ENCODE data around the gene KCNJ3. TPM values are rescaled to one million over a fixed set of nuclear protein-coding genes. Genes with fewer than 3 reads are reported as not detected.
"Not testable (repeated sequence)": the region's sequence is repeated elsewhere in the genome, so short reads cannot be mapped to it uniquely, and the experiment has no call there.

Gene KCNJ3
- total RNA-seq, 2 experiments from 2014 or later, result not detected

DNA sequence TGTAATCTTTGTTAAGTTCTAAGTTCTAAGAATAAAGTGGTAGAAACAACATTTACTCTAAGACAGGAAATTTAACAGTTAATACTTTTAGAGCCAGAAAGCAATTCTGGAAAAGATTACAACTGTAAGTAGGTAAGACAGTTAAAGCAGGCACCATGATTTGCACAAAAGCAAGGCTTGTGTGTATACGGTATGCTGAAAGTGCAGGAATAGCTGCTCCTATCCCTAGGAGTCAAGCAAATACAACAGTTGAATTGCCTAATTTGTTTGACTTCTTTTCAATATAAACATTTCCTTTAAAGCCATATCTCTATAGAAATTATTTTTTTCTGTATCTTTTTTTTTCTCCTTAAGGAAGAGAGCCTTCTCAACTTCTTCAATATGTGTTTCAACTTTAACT is 116.4 kb downstream of the KCNJ3 start:
- DNase-seq, result no peak

GRCh38 chr2:154825358-154825757 is 126.9 kb downstream of the KCNJ3 start:
- DNase-seq, result no peak
- no peak overlapping the region for H3K27ac Mint-ChIP-seq
- no peaks in the 10 kb centered on the region for H3K27me3 Mint-ChIP-seq
- CTCF ChIA-PET, result no interaction called here
- H3K4me1 Mint-ChIP-seq (ENCODE audit: low read depth), result no peaks in the 10 kb centered on the region
- no peaks in the 10 kb centered on the region for H3K36me3 Mint-ChIP-seq
- intact Hi-C loops (cut with micrococcal nuclease), result no loop called here
- no peak overlapping the region for H3K4me3 Mint-ChIP-seq
- peaks cover 2% of the 10 kb centered on the region for H3K9me3 Mint-ChIP-seq
- POLR2A ChIA-PET, result no interaction called here

More for the DNA sequence above, 116.4 kb downstream of the KCNJ3 start:
- intact Hi-C loops (cut with micrococcal nuclease), result no loop called here
- CTCF ChIA-PET, result no interaction called here
- Mint-ChIP-seq H3K36me3 (no peaks in the 10 kb centered on the region), H3K4me3 (no peak overlapping the region), H3K4me1 (ENCODE audit: low read depth) (no peaks in the 10 kb centered on the region), H3K27ac (no peak overlapping the region), H3K9me3 (no peaks in the 10 kb centered on the region), H3K27me3 (no peaks in the 10 kb centered on the region)
- POLR2A ChIA-PET, result no interaction called here

DNA sequence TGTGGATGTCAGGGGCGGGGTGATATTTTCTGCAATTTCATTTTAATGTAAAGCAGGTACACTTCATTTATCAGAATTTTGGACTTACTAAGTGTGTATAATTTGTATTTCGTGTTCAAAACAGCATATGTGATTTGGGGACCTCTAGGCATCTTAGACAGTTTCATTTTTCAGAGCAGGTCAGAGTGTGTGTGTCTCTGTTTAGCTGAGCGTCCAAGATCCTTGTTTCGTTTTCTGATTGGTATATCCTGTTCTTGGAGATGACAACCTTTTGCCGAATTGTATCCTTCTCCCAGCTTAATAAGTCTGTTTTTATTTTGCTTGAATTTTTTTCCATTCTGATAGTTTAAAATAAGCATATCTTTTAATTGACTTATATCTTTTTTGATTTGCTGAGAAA is 128.3 kb downstream of the KCNJ3 start:
- no peak for DNase-seq
- Mint-ChIP-seq H3K9me3 (peaks cover 4% of the 10 kb centered on the region), H3K27me3 (no peaks in the 10 kb centered on the region), H3K36me3 (no peaks in the 10 kb centered on the region), H3K4me1 (ENCODE audit: low read depth) (no peaks in the 10 kb centered on the region), H3K27ac (no peak overlapping the region), H3K4me3 (no peak overlapping the region)
- POLR2A ChIA-PET, result no interaction called here
- intact Hi-C loops (cut with micrococcal nuclease), result no loop called here
- CTCF ChIA-PET, result no interaction called here

DNA sequence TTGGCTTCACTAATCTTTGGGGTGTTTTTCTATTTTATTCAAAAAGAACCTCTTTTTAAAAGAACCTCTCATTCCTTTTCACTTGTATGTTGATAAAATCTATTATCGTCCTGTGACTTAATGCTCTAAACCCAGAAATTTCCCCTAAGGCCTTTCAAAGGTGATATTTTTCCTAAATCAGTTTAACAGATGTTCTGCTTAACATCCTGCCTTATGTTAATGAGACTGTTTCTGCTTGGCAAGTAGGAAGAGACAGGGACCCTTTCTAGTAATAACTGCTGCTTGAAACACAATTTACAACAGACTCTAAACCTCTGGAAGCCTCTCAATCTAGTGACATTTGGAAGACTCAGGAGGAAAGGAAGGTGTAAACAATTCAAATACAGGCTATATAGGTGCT is 128.8 kb downstream of the KCNJ3 start:
- DNase-seq, result no peak
- Mint-ChIP-seq H3K4me3 (no peak overlapping the region), H3K4me1 (ENCODE audit: low read depth) (no peaks in the 10 kb centered on the region), H3K27me3 (no peaks in the 10 kb centered on the region), H3K9me3 (peaks cover 4% of the 10 kb centered on the region), H3K27ac (no peak overlapping the region), H3K36me3 (no peaks in the 10 kb centered on the region)
- POLR2A ChIA-PET, result no interaction called here
- intact Hi-C loops (cut with micrococcal nuclease), result no loop called here
- CTCF ChIA-PET, result no interaction called here

- ChIA-PET CTCF (no interaction called here), POLR2A (no interaction called here)
- Mint-ChIP-seq H3K27me3 (no peaks in the 10 kb centered on the region), H3K27ac (no peak overlapping the region), H3K4me3 (no peak overlapping the region), H3K36me3 (no peaks in the 10 kb centered on the region), H3K4me1 (ENCODE audit: low read depth) (no peaks in the 10 kb centered on the region), H3K9me3 (peaks cover 4% of the 10 kb centered on the region)
- intact Hi-C loops (cut with micrococcal nuclease), result no loop called here
- DNase-seq, result no peak
These were observed 134.2 kb downstream of the KCNJ3 start for GRCh38 chr2:154832711-154833110.

DNA sequence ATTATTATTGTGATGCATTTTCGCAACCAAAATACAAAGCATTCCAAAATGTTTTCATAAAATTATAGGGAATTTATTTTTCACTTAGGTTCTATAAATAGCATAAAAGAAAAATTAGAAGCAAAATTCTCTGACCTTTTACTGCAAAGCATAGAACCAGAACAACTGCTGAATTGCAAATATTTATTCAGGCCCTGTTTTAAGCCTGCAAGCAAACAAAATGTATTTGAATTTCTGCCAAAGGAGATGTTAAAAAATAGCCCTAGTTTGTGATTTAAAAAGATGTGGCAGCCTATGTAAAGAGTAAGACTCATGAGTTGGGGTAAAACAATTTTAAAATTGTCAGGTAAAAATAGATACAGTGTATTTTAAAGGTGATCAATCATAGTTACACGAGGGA is 138.1 kb downstream of the KCNJ3 start:
- Mint-ChIP-seq H3K9me3 (peaks cover 11% of the 10 kb centered on the region), H3K27me3 (no peaks in the 10 kb centered on the region), H3K4me3 (no peak overlapping the region), H3K27ac (no peak overlapping the region), H3K36me3 (no peaks in the 10 kb centered on the region), H3K4me1 (ENCODE audit: low read depth) (no peaks in the 10 kb centered on the region)
- intact Hi-C loops (cut with micrococcal nuclease), result no loop called here
- DNase-seq, result no peak
- POLR2A ChIA-PET, result no interaction called here
- CTCF ChIA-PET, result no interaction called here

GRCh38 chr2:154837035-154837434 is 138.5 kb downstream of the KCNJ3 start:
- Mint-ChIP-seq H3K4me1 (ENCODE audit: low read depth) (no peaks in the 10 kb centered on the region), H3K27me3 (no peaks in the 10 kb centered on the region), H3K36me3 (no peaks in the 10 kb centered on the region), H3K27ac (no peak overlapping the region), H3K4me3 (no peak overlapping the region), H3K9me3 (peaks cover 15% of the 10 kb centered on the region)
- ChIA-PET CTCF (no interaction called here), POLR2A (no interaction called here)
- no peak for DNase-seq
- intact Hi-C loops (cut with micrococcal nuclease), result no loop called here

DNA sequence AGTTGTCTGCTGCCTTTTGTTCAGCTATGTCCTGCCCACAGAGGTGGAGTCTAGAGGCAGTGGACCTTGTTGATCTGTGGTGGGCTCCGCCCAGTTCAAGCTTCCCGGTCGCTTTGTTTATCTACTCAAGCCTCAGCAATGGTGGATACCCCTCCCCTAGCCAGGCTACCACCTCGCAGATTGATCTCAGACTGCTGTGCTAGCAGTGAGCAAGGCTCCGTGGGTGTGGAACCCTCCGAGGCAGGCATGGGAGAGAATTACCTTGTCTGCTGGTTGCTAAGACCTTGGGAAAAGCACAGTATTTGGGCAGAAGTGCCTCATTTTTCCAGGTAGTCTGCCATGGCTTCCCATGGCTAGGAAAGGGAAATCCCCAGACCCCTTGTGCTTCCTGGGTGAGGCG is 146.0 kb downstream of the KCNJ3 start:
- Mint-ChIP-seq H3K4me3 (no peak overlapping the region), H3K27me3 (no peaks in the 10 kb centered on the region), H3K27ac (no peak overlapping the region), H3K36me3 (no peaks in the 10 kb centered on the region), H3K4me1 (ENCODE audit: low read depth) (no peaks in the 10 kb centered on the region), H3K9me3 (peaks cover 17% of the 10 kb centered on the region)
- no peak for DNase-seq
- intact Hi-C loops (cut with micrococcal nuclease), result no loop called here
- ChIA-PET POLR2A (no interaction called here), CTCF (no interaction called here)

- intact Hi-C loops (cut with micrococcal nuclease), result no loop called here
- no peak for DNase-seq
- ChIA-PET POLR2A (no interaction called here), CTCF (no interaction called here)
- Mint-ChIP-seq H3K4me3 (no peak overlapping the region), H3K27ac (no peak overlapping the region), H3K27me3 (no peaks in the 10 kb centered on the region), H3K36me3 (no peaks in the 10 kb centered on the region), H3K4me1 (ENCODE audit: low read depth) (no peaks in the 10 kb centered on the region), H3K9me3 (peaks cover 6% of the 10 kb centered on the region)
These were observed 148.3 kb downstream of the KCNJ3 start for GRCh38 chr2:154846842-154847241.

DNA sequence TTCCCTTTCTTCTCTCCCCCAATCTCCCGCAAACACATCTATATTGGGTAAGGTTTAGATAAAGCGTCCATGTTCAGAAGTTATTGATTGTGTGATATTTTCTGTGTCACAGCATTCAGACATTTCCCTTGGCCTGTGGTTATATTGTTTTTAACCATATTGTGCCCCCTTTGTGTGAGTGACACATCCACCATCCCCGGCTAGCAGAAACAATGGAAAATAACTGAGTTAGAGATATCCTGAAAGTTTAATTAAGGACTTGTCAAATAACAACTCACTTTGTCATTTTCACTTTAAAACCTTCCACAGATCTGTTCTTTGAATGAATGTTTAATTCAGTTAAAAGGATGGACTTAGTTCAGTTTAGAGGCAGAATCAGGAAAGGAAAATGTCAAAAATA is 151.0 kb downstream of the KCNJ3 start:
- no peak for DNase-seq
- Mint-ChIP-seq H3K9me3 (no peaks in the 10 kb centered on the region), H3K4me3 (no peak overlapping the region), H3K27ac (no peak overlapping the region), H3K27me3 (no peaks in the 10 kb centered on the region), H3K36me3 (no peaks in the 10 kb centered on the region), H3K4me1 (ENCODE audit: low read depth) (no peaks in the 10 kb centered on the region)
- intact Hi-C loops (cut with micrococcal nuclease), result no loop called here
- POLR2A ChIA-PET, result no interaction called here
- CTCF ChIA-PET, result no interaction called here

DNA sequence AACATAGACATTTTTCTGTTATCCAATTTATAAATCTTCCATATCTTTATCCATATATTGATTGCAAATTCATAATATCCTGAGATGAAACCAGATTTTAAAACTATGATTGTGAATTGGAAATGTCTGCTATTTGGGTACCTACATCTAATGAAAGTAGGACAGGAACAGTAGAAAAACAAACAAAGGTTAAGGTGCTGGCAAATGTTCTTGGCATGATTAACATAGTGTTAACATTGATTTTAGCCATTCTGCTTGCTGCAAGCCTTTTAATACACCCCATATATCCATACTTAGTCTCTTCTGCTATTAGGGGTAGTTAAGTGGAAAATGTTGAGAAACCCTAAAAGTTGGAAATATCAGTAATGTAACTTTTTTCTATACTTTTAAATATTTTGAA is 152.0 kb downstream of the KCNJ3 start:
- ChIA-PET POLR2A (no interaction called here), CTCF (no interaction called here)
- Mint-ChIP-seq H3K36me3 (no peaks in the 10 kb centered on the region), H3K9me3 (no peaks in the 10 kb centered on the region), H3K27me3 (no peaks in the 10 kb centered on the region), H3K27ac (no peak overlapping the region), H3K4me1 (ENCODE audit: low read depth) (no peaks in the 10 kb centered on the region), H3K4me3 (no peak overlapping the region)
- intact Hi-C loops (cut with micrococcal nuclease), result no loop called here
- DNase-seq, result no peak

GRCh38 chr2:154855138-154855537 is 156.6 kb downstream of the KCNJ3 start:
- POLR2A ChIA-PET, result no interaction called here
- intact Hi-C loops (cut with micrococcal nuclease), result no loop called here
- no peaks in the 10 kb centered on the region for H3K36me3 Mint-ChIP-seq
- no peaks in the 10 kb centered on the region for H3K27me3 Mint-ChIP-seq
- CTCF ChIA-PET, result no interaction called here
- no peaks in the 10 kb centered on the region for H3K4me1 Mint-ChIP-seq (ENCODE audit: low read depth)
- no peak for DNase-seq
- H3K27ac Mint-ChIP-seq, result no peak overlapping the region
- no peak overlapping the region for H3K4me3 Mint-ChIP-seq
- H3K9me3 Mint-ChIP-seq, result no peaks in the 10 kb centered on the region

DNA sequence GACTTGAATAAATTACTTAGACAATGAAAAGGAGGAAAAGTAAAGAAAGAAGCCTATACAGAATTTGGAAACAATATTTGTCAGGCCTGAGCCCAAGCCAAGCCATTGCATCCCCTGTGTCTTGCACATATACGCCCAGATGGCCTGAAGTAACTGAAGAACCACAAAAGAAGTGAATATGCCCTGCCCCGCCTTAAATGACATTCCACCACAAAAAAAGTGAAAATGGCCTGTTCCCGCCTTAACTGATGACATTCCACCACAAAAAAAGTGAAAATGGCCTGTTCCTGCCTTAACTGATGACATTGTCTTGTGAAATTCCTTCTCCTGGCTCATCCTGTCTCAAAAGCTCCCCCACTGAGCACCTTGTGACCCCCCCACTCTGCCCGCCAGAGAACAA is 168.7 kb downstream of the KCNJ3 start:
- H3K27ac Mint-ChIP-seq; CTCF ChIA-PET; H3K4me3 Mint-ChIP-seq; H3K4me1 Mint-ChIP-seq (ENCODE audit: low read depth); H3K36me3 Mint-ChIP-seq; DNase-seq; H3K27me3 Mint-ChIP-seq; H3K9me3 Mint-ChIP-seq; intact Hi-C loops (cut with micrococcal nuclease); POLR2A ChIA-PET: not testable (repeated sequence)

- Mint-ChIP-seq H3K27me3 (no peaks in the 10 kb centered on the region), H3K4me1 (ENCODE audit: low read depth) (no peaks in the 10 kb centered on the region), H3K36me3 (no peaks in the 10 kb centered on the region), H3K9me3 (no peaks in the 10 kb centered on the region), H3K4me3 (no peak overlapping the region), H3K27ac (no peak overlapping the region)
- DNase-seq, result no peak
- CTCF ChIA-PET, result no interaction called here
- POLR2A ChIA-PET, result no interaction called here
- intact Hi-C loops (cut with micrococcal nuclease), result no loop called here
These were observed 177.5 kb downstream of the KCNJ3 start for GRCh38 chr2:154875999-154876398.

Data from activated CD4-positive, alpha-beta memory T cell treated with anti-CD3 and anti-CD28 coated beads for 36 hours (primary cell).